DND-41 (cell line): ENCODE data around the gene EXOC6.

ENCODE experiments used
- ATAC-seq: fragments of 200-7000 bp; cut with Tn5 transposase; 3 replicates; pipeline ENCODE4 v1.9.1; 2021; ENCODE audit warnings: low read depth; ENCODE audit not compliant: insufficient read depth
- DNase-seq: peaks from one replicate; pipeline ENCODE4 v3.0.0-alpha.2; 2020
- H2AFZ ChIP-seq: 2 replicates; pipeline ENCODE4 v1.6.0; 2012; ENCODE audit warnings: low read depth, low read length
- H3K27ac ChIP-seq: 2 replicates; pipeline ENCODE4 v1.5.1; 2012; ENCODE audit warnings: low read length, inconsistent platforms
- H3K27me3 ChIP-seq: fragments of 200-600 bp; sonication (generic); 2 replicates; pipeline ENCODE4 v1.6.0; 2012; ENCODE audit warnings: low read length, mild to moderate bottlenecking, inconsistent platforms; ENCODE audit not compliant: insufficient read depth, poor library complexity
- H3K36me3 ChIP-seq: 2 replicates; pipeline ENCODE4 v1.5.1; 2012; ENCODE audit warnings: low read length, inconsistent platforms; ENCODE audit not compliant: insufficient read depth
- H3K4me1 ChIP-seq: 2 replicates; pipeline ENCODE4 v1.5.1; 2012; ENCODE audit warnings: mild to moderate bottlenecking, low read length; ENCODE audit not compliant: insufficient read depth
- H3K4me2 ChIP-seq: 2 replicates; pipeline ENCODE4 v1.6.0; 2012; ENCODE audit warnings: mild to moderate bottlenecking, moderate library complexity, low read length, inconsistent platforms; ENCODE audit not compliant: insufficient read depth
- H3K4me3 ChIP-seq, 2 experiments: fragments of 200-600 bp in 1 of 2; shearing (Covaris generic) in 1 of 2; 2 replicates each; pipeline ENCODE4 v1.5.1; 2012 to 2016; ENCODE audit warnings: inconsistent platforms in 2 of 2, low read length in 2 of 2, mild to moderate bottlenecking in 2 of 2, low read depth in 1 of 2, moderate library complexity in 1 of 2
- H3K79me2 ChIP-seq: 2 replicates; pipeline ENCODE4 v1.6.0; 2012; ENCODE audit warnings: low read length, inconsistent platforms; ENCODE audit not compliant: insufficient read depth
- H3K9ac ChIP-seq: 2 replicates; pipeline ENCODE4 v1.6.0; 2012; ENCODE audit warnings: low read depth, mild to moderate bottlenecking, inconsistent platforms, low read length, moderate library complexity
- H3K9me3 ChIP-seq: 2 replicates; pipeline ENCODE4 v1.5.1; 2012; ENCODE audit warnings: low read length, moderate library complexity, mild to moderate bottlenecking, inconsistent platforms; ENCODE audit not compliant: insufficient read depth, severe bottlenecking
- H4K20me1 ChIP-seq: 2 replicates; pipeline ENCODE4 v1.6.0; 2012; ENCODE audit warnings: low read length; ENCODE audit not compliant: insufficient read depth
- CTCF ChIP-seq: IDR thresholded peaks from 2 replicates; pipeline ENCODE4 v1.5.1; 2012; ENCODE audit warnings: borderline replicate concordance, low read length, moderate library complexity, mild to moderate bottlenecking; ENCODE audit not compliant: poor library complexity, severe bottlenecking; ENCODE audit errors: extremely low read depth
- EZH2 ChIP-seq: IDR thresholded peaks from 3 replicates; pipeline ENCODE4 v1.6.1; 2012; ENCODE audit warnings: borderline replicate concordance, low read depth, mild to moderate bottlenecking, moderate library complexity, low read length, inconsistent platforms; ENCODE audit not compliant: severe bottlenecking

Gene EXOC6

GRCh38 chr10:92846344-92846743 lies 2.0 kb upstream of the EXOC6 start:
- no peaks in the 10 kb centered on the region; the same call in 1 of the 2 replicates for H3K36me3 ChIP-seq
- no peak overlapping the region for H3K27ac ChIP-seq
- no peak overlapping the region for H3K4me3 ChIP-seq
- no peak overlapping the region for H3K9ac ChIP-seq
- H4K20me1 ChIP-seq, result no peaks in the 10 kb centered on the region
- peaks cover 16% of the 10 kb centered on the region for H3K4me1 ChIP-seq
- no peaks in the 10 kb centered on the region for H3K9me3 ChIP-seq
- ATAC-seq, result no peak
- 0 out of 2 replicates have a peak overlapping the region, but pooled peaks have one; percentile 14 for H2AFZ ChIP-seq
- no peak for TF ChIP-seq EZH2
- no peak for TF ChIP-seq CTCF
- DNase-seq, result no peak
- no peak overlapping the region for H3K4me2 ChIP-seq
- peaks cover 26% of the 10 kb centered on the region for H3K79me2 ChIP-seq
- H3K27me3 ChIP-seq, result no peaks in the 10 kb centered on the region

- peaks cover 16% of the 10 kb centered on the region for H3K4me1 ChIP-seq
- no peak overlapping the region for H3K4me2 ChIP-seq
- TF ChIP-seq EZH2 (no peak), CTCF (no peak)
- H3K27me3 ChIP-seq, result no peaks in the 10 kb centered on the region
- H2AFZ ChIP-seq, result no peak overlapping the region
- no peak overlapping the region for H3K4me3 ChIP-seq
- H4K20me1 ChIP-seq, result no peaks in the 10 kb centered on the region
- H3K9ac ChIP-seq, result no peak overlapping the region
- DNase-seq (no peak), ATAC-seq (no peak)
- no peak overlapping the region for H3K27ac ChIP-seq
- peaks cover 31% of the 10 kb centered on the region for H3K79me2 ChIP-seq
- H3K9me3 ChIP-seq, result no peaks in the 10 kb centered on the region
- no peaks in the 10 kb centered on the region; the same call in 1 of the 2 replicates for H3K36me3 ChIP-seq
These were observed 1.5 kb upstream of the EXOC6 start for GRCh38 chr10:92846854-92847201.

- Histone ChIP-seq H3K9me3 (no peaks in the 10 kb centered on the region), H3K4me3 (no peak overlapping the region), H3K27me3 (no peaks in the 10 kb centered on the region), H4K20me1 (no peaks in the 10 kb centered on the region), H3K79me2 (peaks cover 32% of the 10 kb centered on the region), H3K4me1 (peaks cover 16% of the 10 kb centered on the region), H3K27ac (no peak overlapping the region), H2AFZ (peak overlapping the region; percentile 3; the same call in 1 of the 2 replicates), H3K9ac (no peak overlapping the region), H3K4me2 (peak overlapping the region; percentile 96; the same call in 1 of the 2 replicates), H3K36me3 (no peaks in the 10 kb centered on the region; the same call in 1 of the 2 replicates)
- TF ChIP-seq EZH2, result no peak
- no peak for TF ChIP-seq CTCF
- DNase-seq, result no peak
- no peak for ATAC-seq
These were observed 987 bp upstream of the EXOC6 start for GRCh38 chr10:92847202-92847864.
